Hindlimb muscle (tissue), 1 donor: ENCODE results near the gene LYPD3. TPM values are rescaled to one million over a fixed set of nuclear protein-coding genes. Genes with fewer than 3 reads are reported as not detected.

Experiments used
- DNase-seq: peaks from one replicate; pipeline ENCODE4 v3.0.0-alpha.2; 2013
- polyA plus RNA-seq: library from polyadenylated mRNA; unstranded; fragments of 120-200 nt; gene quantifications from one replicate; pipeline ENCODE4 v1.2.1, GENCODE V29; 2013; ENCODE audit not compliant: insufficient read length

LYPD3 gene
- polyA plus RNA-seq, 1 donor: 2.4 TPM

DNA sequence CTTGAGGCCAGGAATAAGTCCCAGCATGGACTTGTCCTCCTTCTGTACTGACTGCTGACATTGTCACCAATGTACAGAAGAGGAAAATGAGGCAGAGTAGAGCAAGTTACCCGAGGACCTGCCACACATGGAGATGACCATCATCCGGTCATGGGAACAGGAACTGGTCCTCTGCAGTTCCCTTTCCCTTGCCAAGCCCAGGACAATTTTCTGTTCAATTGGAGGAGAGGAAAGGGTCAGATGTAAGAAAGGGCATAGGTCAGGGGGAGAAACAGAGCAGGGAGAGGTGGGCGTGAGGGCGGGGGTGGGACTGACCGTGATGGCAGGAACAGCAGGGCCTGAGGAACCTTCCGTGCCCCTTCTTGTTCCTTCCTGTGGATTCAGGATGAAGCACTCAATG lies 20.5 kb upstream of the LYPD3 start:
- DNase-seq: no peak

DNA sequence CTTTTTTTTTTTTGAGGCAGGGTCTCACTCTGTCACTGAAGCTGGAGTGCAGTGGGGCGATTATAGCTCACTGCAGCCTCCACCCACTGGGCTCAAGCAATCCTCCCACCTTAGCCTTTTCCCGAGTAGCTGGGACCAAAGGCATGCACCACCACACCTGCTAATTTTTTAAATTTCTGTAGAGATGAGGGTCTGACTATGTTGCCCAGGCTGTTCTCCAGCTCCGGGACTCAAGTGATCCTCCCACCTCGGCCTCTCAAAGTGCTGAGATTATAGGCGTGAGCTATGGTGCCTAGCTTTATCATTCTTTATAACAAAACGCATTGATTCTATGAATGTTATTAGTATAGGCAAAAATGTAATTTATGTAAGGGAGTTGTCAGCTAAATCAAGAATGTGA lies 17.9 kb upstream of the LYPD3 start:
- no peak for DNase-seq

DNA sequence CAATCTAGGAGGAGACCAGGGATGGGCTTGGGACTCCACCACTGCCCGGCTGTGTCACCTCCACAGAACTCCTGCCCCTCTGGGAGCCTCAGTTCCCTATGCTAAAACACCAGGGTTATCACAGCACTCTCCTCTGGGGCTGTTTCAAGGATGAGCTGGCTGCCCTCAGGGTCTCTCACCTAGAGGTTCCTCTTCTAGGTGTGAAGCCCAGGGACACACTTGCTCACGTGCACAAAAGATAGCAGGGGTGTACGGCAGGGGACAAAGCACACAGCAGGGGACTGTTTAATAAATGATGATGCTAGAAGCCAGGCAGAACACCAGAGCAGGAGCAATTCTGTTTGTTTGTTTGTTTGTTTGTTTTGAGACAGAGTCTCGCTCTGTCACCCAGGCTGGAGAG lies 16.8 kb upstream of the LYPD3 start:
- no peak for DNase-seq

DNA sequence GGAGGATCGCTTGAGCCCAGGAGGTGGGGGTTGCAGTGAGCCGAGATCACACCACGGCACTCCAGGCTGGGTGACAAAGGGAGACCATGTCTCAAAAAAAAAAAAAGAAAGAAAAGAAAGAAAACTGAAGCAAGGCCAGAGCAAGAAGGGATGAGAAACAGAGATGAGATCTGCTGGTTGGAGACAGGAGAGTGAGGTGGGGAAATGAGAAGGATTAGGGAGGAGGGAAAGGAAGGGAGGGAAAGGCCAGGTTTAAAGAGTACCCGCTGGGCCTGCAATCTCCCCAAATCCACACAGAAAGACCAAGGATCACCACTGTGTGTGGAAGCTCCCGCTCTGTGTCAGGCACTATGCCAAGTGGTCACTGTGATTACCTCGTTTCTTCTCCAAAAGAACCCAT lies 16.3 kb upstream of the LYPD3 start:
- DNase-seq: no peak

DNA sequence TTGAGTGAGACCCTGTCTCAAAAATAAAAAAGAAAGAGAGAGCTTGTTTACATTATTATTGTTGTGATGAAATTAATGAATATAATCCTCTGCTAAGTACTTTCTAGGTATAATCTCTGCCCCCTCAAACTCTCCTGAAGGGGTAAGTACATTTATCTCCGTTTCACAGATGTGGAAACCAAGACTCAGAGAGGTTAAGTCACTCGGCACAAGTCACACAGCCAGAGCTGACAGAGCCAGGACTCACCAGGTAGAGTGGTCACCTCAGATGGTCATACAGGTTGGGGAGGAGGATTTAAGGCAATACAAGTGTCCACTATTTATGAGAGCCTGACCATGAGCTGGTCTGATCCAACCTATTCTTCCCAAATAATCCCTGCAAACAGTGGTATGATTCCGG lies 15.2 kb upstream of the LYPD3 start:
- no peak for DNase-seq

DNA sequence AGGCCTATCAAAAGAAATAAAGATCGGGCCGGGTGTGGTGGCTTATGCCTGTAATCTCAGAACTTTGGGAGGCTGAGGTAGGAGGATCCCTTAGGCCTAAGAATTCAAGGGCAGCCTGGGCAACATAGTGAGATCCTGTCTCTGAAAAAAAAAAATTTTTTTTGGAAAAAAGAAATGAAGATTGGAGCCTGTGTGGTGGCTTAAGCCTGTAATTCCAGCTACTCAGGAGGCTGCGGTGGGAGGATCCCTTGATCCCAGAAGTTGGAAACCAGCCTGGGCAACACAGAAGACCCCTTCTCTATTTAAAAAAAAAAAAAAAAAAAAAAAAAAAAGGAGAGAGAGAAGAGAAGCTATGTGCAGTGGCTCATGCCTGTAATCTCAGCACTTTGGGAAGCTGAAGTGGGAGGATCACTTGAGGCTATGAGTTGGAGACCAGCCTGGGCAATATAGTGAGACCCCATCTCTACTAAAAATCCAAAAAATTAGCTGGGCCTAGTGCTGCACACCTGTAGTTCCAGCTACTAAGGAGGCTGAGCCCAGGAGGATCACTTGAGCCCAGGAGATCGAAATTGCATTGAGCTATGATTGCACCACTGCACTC lies 14.7 kb upstream of the LYPD3 start:
- no peak for DNase-seq

DNA sequence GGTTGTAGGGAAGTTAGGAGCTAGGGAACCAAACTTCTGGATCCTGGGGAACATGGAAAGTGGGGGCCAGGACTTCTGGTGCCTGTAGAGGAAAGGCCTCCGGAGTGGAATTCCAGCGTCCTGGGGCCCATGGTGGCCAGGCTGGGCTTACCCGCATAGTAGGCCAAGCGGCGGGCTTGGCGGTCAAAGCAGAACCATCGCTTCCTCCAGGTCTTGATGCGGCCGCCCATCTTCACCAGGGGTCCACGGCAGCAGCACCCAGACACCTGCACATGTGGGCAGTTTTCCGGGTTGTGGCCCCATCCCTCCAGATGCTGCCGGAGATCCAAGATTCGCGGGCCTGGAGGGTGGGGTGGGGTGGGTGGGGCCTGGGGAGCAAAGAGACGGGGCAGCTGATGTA lies 13.8 kb upstream of the LYPD3 start:
- no peak for DNase-seq

DNA sequence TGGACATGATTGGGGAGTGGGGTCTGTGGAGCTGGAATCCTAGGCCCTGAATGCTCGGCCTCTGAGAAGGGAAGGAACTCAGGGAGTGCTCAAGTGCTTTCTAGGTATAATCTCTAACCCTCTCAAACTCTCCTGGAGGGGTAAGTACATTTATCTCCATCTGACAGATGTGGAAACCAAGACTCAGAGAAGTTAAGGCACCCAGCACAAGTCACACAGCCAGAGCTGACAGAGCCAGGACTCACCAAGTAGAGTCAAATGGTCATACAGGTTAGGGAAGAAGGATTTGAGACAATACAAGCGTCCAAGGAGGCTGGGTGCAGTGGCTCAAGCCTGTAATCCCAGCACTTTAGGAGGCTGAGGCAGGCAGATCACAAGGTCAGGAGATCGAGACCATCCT lies 12.9 kb upstream of the LYPD3 start:
- no peak for DNase-seq

DNA sequence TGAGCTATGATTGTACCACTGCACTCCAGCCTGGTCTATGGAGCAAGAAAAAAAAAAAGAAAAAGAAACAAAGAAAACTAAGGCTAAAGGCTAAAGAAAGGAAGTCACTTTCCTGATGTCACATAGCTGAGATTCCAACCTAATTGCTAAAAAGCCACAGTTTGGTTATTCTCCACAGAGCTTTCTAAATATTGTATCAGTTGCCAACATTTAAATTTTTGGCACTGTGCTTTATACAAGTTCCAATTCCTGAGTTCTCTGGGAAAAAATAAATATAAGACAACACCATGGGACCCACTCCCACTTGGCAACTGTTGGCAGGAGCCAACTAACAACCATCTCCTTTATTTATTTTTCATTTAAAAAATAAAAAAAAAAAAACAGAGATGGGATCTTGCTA lies 11.2 kb upstream of the LYPD3 start:
- DNase-seq: no peak

DNA sequence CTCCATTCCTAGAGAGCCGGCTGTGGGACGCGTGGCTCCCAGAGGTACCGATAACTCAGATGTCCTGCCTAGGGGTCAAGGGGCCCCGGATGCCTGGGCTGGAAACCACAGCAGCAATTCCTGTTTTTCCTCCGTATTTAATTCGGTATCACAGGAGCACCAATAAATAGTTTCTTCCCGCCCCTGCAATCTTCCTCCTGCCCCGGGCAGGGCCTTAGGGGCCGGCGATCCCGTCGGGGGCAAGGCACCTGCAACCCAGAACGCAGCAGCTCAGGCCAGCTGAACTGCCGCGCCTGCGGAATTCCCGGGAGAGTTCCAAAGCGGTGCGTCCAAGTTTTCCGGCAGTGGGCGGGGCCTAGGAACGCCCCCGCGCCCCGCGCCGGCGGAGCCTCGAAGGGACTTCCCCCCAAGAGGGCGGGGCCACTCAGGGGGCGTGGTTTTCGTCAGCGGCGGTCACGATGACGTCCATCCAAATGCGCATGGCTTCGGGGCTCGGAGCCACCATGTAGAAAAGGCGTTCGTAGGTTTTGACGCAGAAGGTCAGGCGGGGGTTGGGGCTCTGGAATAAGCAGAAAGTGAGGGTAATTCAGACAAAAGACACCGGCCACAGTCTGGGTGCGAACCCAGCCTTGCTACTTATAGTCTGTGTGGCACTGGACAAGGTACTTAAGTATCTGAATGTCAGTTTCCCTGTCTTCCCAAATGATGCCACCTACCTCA lies 9.7 kb upstream of the LYPD3 start:
- DNase-seq: peak; percentile 94

DNA sequence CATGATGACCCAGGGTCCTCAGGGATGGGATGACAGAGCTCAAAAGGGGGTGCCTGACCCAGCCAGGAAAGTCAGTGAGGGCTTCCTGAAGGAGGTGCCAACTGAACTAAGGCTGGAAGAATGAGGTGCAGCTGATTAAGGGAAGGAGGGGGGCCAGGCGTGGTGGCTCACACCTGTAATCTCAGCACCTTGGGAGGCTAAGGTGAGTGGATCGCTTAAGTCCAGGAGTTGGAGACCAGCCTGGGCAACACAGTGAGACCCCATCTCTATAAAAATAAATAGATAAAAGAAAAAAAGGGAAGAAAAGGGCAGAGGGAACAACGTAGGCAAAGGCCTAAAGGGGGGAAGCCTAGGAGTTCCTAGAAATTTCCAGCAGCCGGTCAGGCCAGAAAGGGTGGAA lies 9.1 kb upstream of the LYPD3 start:
- DNase-seq: no peak

DNA sequence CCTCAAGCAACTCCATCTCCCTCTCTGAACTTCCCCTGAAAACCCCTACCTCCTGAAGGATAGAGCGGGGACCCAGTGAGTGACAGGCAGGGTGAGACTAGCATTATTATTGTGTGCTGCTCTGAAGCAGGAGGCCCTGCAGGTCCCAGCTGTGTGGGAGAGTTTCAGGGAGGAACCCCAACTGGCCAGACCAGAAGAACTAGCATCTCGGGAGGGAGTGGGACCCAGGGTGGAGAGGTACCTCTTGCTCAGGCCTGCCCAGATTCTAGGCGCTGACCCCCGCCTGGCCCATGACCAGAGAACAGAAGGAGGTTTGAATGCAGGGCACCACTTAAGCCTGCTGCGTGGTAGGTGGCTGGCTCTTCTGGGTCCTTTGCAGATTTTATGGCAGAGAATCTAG lies 5.7 kb upstream of the LYPD3 start:
- DNase-seq: no peak

DNA sequence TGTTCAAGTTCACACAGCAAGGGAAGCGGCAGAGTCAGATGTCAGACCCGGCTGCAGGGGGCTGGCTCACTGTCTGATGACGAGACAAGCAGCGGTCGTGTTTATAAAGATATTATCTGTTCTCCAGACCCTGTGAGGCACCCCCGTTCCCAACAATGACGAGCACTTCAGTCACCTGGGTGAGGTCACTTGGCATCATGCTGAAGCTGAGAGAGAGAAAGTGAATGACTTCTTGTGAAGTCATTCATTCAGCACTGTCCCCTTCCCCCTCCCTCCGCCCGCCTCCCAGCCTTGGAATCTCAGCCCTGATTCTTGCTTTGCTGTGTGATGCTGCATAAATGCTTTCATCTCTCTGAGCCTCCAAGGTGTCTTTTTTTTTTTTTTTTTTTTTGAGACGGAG lies 4.9 kb upstream of the LYPD3 start:
- no peak for DNase-seq

DNA sequence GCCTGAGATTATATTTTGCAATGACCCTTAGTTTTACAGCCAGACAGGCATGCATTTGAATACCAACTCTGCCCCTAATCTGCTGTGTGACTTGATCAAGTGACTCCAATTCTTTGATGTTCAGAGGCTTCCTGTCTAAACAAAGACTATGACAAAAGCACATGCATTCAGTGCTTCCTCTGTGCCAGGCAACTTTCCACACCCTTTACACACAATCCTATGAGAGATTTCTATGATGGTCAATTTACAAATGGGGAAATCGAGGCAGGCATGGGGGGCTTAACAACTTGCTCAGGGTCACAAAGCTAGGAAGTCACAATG lies 3.7 kb upstream of the LYPD3 start:
- DNase-seq: no peak

DNA sequence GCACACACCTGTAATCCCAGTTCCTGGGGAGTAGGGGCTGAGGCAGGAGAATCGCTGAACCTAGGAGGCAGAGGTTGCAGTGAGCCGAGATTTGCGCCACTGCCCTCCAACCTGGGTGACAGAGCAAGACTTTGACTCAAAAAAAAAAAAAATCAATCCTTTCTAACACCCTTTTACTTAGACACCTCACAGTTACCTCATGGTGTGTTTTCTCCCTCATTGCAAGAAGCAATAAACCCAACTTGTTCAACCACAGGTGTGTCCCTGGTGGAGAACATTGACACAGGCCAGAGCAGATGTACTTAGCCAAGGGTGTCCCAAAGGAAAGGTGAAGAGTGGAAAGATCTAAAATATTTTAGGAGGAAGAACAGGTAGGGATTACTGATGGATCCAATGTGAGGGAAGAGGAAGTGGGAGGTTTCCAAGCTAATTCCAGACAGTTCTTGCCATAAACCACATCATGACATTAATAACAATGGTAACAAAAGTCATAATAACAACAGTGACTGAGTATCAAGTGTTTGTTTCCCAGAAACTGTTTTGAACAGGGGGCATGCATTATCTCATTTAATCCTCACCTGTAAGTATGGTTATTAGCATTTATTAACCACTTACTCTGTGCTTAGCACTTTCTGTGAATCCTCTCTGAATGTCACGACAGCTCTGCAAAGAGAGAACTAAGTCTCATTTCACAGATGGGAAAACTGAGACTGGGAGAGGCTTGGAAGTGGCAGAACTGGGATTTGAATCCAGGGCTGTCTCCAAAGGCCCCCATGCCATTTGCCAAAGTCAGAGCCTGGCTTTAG lies 3.1 kb upstream of the LYPD3 start:
- DNase-seq: no peak

DNA sequence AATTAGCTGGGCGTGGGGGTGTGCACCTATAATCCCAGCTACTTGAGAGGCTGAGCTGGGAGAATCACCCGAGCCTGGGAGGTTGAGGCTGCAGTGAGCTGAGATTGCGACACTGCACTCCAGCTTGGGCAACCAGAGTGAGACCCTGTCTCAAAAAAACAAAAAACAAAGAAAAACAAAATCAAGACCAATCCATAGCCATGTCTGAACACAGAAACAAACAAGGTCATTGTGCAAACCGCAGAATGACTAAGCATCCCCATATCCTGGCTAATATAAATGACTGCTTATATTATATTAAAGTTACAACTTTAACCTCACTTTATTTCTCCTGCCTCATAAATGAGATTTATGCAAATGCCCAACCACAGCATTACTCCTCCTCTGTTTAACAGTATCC lies 2.3 kb upstream of the LYPD3 start:
- no peak for DNase-seq

DNA sequence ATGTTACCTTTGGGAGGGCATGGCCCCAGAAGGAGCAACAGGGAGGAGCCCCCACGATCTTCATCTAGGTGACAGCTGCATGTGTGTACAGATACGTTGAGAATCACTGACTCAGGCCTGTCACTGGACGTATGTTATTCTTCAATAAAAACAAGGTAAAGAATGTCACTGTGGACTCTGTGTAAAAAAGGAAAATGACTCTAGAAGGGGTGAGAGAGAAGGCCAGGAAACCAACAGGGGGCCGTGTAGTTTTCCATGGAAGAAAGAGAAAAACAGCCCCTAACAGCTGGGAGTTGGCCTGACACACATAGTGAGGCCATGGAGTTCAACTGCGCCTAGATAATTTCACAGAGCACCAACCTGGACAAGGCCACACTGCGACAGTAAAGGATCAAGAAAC lies 1.9 kb upstream of the LYPD3 start:
- DNase-seq: no peak

DNA sequence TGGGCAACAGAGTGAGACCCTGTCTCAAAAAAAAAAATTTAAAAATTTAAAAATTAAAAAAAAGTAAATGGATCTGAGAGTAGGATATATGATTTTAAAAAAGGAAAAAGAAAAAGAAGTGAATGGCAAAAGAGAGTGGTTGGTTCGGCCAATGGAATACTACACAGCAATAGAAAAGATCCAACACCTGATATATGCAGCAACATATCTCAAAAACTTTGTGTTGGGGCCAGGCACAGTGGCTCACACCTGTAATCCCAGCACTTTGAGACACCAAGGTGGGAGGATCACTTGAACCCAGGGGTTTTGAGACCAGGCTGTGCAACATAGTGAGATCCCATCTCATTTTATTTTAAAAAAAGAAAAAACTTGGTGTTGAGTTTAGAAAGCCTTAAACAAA lies 1.4 kb upstream of the LYPD3 start:
- DNase-seq: no peak

DNA sequence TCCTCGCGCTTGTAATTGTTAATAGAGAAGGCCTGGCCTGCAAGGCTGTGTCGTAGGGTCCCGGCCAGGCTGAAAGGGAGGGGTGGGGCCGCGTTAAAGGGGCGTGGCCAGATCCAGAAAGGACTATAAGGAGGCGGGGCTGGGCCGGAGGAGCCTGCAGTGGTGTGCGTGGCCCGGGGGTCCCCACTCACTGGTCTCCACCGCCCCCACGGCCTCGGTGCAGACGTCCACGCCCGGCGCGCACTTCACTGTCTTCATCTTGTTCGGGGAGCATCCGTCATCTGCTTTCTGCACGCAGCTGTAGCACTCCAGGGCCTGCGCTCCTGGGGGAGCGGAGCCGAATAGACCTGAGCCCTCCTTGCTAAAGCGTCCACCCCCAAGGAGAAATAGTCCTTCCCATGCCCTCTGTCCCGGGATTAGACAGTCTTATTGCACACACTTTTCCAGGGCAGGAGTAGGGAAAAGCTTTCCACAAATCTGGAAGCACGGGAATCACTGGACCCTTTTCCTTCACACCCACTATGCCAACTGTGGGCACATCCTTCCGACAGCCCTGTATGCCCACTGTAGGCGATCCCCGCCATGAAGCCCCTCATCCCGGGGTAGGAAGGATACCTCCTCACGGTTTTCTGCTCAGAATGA lies 1.2 kb downstream of the LYPD3 start:
- DNase-seq: no peak

DNA sequence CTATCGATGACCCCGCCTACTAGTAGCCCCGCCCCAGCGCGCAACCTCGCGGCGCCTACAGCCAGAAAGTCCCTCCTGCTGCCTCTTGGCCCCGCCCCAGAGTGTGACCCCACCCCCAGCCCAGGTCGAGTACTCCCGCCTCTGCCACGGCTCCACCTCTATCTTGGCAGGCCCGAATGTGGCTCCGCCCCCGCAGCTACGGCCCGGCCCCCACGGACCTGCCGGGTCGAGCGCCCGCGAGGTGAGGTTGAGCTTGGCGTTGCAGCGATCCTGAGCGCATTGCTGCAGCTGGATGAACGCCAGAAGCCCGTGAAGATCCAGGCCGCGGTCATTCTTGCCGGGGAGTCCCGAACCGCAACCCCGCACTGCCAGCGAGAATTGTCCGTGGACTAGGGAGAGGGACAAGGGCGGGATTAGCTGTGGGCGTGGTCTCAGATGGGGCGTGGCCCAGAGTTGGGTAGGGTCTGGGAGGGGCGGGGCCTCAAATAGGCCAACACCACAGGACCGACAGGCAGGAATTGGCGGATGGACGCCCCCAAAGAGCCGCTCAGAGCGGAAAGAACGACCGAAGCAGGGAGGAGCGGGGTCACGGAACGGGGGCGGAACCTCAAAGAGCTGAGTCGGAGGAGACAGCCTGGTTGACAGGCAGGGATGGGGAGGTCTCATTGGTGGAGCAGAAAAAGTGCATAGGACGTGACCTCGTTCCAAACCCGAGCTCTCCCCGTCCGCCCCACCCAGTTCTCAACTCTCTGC lies 1.9 kb downstream of the LYPD3 start:
- peak; percentile 93 for DNase-seq

DNA sequence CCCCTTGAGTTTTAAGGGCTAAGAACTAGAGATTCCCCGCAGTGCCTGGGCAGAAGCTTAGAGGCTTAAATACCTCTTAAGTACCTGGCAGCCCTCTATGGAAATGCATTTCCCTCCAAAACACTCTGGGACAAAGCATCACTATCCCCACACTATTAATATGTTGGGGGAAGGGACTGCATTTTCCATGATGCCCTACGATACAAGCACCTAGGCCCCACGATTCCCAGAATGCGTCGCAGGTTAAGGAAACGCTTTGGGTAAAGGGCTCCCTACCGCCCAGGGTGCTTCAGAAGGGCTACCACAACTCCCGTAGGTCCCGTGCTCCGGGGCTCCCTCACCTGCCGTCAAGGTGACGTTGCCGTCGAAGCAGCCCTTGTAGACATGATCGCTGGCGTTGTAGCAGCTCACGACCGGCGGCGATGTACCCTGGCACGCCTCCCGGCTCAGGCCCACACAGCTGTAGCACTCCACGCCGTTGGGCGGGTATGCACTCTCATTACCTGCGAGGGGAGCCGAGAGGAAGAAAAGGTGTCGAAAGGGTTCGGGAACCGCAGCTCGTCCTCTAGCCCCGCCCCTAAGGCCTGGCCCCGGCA lies 2.5 kb downstream of the LYPD3 start:
- peak; percentile 53 for DNase-seq

DNA sequence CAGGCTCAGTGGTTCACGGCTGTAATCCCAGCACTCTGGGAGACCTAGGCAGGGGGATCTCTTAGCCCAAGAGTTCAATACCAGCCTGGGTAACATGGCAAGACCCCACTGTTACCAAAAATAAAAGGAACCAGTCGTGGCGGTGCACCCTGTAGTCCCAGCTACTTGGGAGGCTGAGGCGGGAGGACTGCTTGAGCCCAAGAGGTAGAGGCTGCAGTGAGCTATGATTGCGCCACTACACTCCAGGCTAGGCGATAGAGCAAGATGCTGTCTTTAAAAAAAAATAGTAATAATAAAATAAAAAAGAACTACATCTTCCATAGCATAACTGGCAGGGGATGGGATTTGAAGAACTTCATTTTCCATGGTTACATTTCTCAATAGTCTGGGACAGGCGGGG lies 3.0 kb downstream of the LYPD3 start:
- no peak for DNase-seq

DNA sequence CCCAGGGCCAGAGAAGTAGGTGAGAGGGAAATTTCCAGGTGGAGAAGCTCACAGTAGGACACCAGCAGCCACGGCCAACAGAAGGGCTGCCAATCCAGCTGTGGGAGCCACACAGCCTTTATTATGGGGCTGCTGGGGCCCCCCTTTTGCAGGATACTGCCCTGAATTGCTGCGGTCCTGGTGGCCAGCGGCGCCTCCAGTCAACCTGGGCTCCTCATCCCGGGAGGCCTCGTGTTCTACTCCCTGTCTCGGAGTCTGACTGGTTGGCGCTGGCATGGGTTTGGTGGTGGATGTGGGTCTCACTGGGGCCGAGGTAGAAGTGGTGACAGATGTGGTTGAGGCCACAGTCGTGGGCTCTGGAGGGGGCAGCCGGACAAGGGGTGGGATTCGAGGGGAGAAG lies 4.1 kb downstream of the LYPD3 start:
- DNase-seq: no peak
